Activated CD4-positive, CD25-positive, alpha-beta regulatory T cell treated with anti-CD3 and anti-CD28 coated beads, Interleukin-2, amount 50 U/mL, for 72 hours (primary cell): Measurements from ENCODE around the gene LSM10.

Experiments
- DNase-seq: peaks from one replicate; pipeline ENCODE4 v3.0.0; 2021

Gene LSM10

GRCh38 chr1:36397378-36398230, at the start of gene LSM10:
Gene LSM10, minus strand, starts transcription at chr1:36397908. Its CDS starts 3,779 bp downstream, at chr1:36394129.
- peak; percentile 87 for DNase-seq

GRCh38 chr1:36447450-36447849, 49.7 kb upstream of the LSM10 start:
- no peak for DNase-seq

- no peak for DNase-seq
Observed at GRCh38 chr1:36446746-36447145, 49.0 kb upstream of the LSM10 start.

- DNase-seq = no peak
Observed at GRCh38 chr1:36446271-36446670, 48.6 kb upstream of the LSM10 start.

GRCh38 chr1:36443297-36443696, 45.6 kb upstream of the LSM10 start:
- DNase-seq = no peak

- no peak for DNase-seq
Observed at GRCh38 chr1:36442337-36442736, 44.6 kb upstream of the LSM10 start.

GRCh38 chr1:36440646-36441045, 42.9 kb upstream of the LSM10 start:
- DNase-seq = no peak

- DNase-seq = no peak
Observed at GRCh38 chr1:36440044-36440443, 42.3 kb upstream of the LSM10 start.

- DNase-seq = no peak
Observed at GRCh38 chr1:36438715-36439114, 41.0 kb upstream of the LSM10 start.

GRCh38 chr1:36436821-36437220, 39.1 kb upstream of the LSM10 start:
- DNase-seq = no peak

GRCh38 chr1:36433102-36433501, 35.4 kb upstream of the LSM10 start:
- DNase-seq = no peak

GRCh38 chr1:36432616-36433015, 34.9 kb upstream of the LSM10 start:
- DNase-seq = no peak

- DNase-seq = no peak
Observed at GRCh38 chr1:36425791-36426190, 28.1 kb upstream of the LSM10 start.

- DNase-seq = no peak
Observed at GRCh38 chr1:36421649-36422048, 23.9 kb upstream of the LSM10 start.

- DNase-seq = peak; percentile 96
Observed at GRCh38 chr1:36420836-36421317, 23.2 kb upstream of the LSM10 start.

- DNase-seq = no peak
Observed at GRCh38 chr1:36420409-36420808, 22.7 kb upstream of the LSM10 start.

GRCh38 chr1:36419569-36419968, 21.9 kb upstream of the LSM10 start:
- DNase-seq = no peak

- DNase-seq = no peak
Observed at GRCh38 chr1:36419140-36419539, 21.4 kb upstream of the LSM10 start.

GRCh38 chr1:36417931-36418330, 20.2 kb upstream of the LSM10 start:
- no peak for DNase-seq

GRCh38 chr1:36415661-36416326, 18.1 kb upstream of the LSM10 start:
- DNase-seq = no peak

- no peak for DNase-seq
Observed at GRCh38 chr1:36414384-36414783, 16.7 kb upstream of the LSM10 start.

- peak; percentile 37 for DNase-seq
Observed at GRCh38 chr1:36411674-36412648, 14.3 kb upstream of the LSM10 start.

- no peak for DNase-seq
Observed at GRCh38 chr1:36408479-36408878, 10.8 kb upstream of the LSM10 start.
